GM10266 (cell line): Measurements from ENCODE around the gene EVX1.

Source experiments
- DNase-seq: peaks from one replicate; pipeline ENCODE4 v3.0.0; 2012; ENCODE audit errors: extremely low spot score
- CTCF ChIP-seq: IDR thresholded peaks from 2 replicates; pipeline ENCODE4 v1.5.1; 2012; ENCODE audit warnings: mild to moderate bottlenecking, low read depth; ENCODE audit not compliant: control insufficient read depth, insufficient read depth; ENCODE audit errors: missing control alignments

Gene EVX1

GRCh38 chr7:27202018-27202861 lies 40.4 kb upstream of the EVX1 start:
- no peak for DNase-seq
- TF ChIP-seq CTCF, result no peak

- no peak for TF ChIP-seq CTCF
- no peak for DNase-seq
These were observed 39.8 kb upstream of the EVX1 start for GRCh38 chr7:27202862-27203134.

GRCh38 chr7:27203365-27203953 lies 39.1 kb upstream of the EVX1 start:
- DNase-seq, result no peak
- no peak for TF ChIP-seq CTCF

GRCh38 chr7:27203964-27204594 lies 38.5 kb upstream of the EVX1 start:
- no peak for TF ChIP-seq CTCF
- DNase-seq, result no peak

GRCh38 chr7:27204851-27205322 lies 37.7 kb upstream of the EVX1 start:
- no peak for TF ChIP-seq CTCF

GRCh38 chr7:27205325-27206280 lies 37.0 kb upstream of the EVX1 start:
- DNase-seq, result no peak
- no peak for TF ChIP-seq CTCF

More at GRCh38 chr7:27204851-27205322, 37.7 kb upstream of the EVX1 start:
- DNase-seq, result no peak
